KG1 (cell line): ENCODE measurements around the gene AQP12A.
"Not testable (repeated sequence)": the region's sequence is repeated elsewhere in the genome, so short reads cannot be mapped to it uniquely, and the experiment has no call there.

ENCODE experiments used
- DNase-seq: peaks from one replicate; lab custom pipeline; 2025; lab: John Stamatoyannopoulos, UW

The AQP12A gene

DNA sequence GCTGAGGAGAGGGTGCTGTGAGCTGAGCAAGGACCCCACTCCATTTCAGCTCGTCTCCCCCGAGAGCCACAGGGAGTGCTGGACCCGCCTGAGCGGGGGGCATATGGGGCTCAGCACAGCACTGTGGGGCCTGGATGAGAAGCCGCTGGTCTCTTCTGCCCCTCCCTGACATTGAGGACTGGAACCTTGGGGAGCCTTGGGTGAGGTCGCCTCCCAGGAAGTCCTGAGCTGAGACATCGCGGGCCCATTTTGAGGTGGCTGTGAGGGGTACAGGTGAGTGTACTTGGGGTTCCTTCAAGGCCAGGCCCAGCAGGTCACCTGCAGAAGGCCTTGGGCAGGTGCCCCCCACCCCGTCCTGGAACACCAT is 3.1 kb upstream of the AQP12A start:
- no peak for DNase-seq

DNA sequence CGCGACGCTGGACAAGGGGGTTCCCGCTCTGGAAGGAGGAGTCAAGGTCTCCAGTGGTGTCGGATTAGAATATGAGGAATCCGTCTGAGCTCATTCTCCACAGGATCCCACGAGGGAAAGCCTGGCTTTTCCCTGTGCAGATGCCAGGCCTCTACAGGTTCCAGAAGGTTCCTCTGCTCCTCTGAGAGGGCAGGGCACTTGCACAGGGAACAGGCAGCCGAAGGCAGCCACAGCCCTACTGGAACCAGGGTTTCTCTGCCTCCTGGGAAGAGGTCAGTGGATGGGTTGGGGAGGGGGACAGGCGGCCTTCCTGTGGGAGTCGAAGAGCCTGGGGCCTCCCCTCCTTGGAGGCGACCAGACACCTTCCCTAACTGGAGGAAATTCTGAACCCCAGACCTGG is 1.7 kb upstream of the AQP12A start:
- no peak for DNase-seq

DNA sequence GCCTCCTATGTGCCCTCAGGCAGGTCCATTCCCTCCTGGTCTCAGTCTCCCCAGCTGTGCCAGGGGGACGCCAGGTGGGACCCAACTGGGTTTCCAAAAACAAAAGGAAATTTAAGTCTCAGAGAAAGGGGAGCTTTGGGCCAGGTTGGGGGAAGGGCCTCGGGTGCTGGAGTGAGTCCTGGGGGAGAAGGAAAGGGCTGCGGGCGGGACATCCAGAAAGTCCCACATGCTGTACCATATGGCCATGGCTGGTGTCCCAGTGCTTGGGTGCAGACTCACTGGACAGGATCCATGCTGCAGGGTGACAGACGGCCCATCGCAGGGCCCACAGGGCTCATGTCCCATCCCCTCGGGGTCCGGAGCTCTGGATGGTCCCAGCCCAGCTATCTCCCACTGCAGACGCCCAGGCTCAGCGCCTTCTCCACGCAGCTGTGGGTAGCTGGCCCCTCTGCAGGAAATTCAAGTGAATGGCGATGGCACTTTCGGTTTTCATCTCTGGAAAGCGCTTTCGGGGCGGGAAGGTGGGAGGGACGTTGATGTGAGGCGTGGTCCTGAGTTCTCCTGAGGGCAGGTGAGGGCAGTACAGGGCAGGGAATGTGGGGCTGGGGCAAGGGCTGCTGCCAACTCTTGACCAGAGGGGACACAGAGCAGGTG is 1.1 kb upstream of the AQP12A start:
- not testable (repeated sequence) for DNase-seq

DNA sequence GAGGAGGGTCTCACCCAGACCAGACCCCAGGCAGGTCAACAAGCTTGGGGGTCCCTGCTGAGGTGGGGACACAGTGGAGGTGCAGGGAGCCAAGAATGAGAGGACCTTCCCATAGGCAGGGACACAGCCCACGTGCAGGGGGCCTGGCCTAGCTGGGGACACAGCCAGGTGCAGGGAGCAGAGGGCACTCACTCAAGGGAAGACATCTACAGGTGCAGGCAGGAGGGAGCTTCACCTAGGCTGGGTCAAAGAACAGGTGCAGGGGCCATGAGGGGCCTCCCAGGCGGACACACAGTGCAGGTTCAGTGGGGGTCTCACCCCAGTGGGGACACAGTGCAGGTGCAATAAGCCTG is 615 bp upstream of the AQP12A start:
- DNase-seq = not testable (repeated sequence)

DNA sequence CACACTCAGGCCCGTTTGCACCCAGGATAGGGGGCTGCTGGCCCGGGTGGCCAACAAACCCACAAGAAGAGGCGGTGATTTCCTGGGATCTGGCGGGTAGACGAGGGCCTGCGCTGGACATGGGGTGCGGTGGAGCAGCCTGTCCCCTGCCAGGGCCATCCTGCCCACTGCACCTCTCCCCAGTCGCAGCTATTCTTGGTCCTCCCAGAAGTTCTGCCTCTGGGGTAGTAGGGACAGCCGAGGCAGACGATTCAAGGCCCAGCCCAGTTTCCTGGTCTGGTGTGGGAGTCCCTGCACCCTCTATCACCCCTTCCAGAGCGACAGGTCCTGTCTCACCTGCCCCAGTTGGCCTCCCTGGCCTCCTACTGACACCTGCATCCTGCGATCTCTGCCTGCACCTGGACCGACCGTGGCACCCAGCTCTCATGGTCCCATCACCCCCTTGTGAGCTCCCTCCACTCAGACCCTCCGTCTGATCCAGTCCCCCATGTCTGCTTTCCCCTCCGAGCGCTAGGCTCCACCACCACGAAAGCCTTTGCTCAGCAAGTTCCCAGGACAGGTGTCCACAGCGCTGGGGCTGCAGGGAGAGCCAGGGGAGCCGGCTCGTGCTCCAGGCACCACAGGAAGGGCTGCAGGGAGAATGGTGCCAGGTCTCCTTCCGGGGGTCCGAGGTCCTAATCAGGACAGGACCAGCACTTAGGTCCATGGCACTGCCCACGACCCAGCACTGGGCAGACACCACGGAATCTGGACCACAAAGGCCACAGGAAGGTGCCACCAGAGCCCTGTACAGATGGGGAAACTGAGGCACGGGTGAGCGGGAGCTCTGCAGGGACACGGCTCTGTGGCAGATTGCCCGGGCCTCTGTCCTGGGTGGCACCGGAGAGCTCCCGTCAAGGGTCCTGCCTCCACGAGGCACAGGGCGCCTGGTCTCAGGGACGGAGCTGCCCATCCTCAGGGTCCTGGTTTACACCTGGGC is 1.2 kb downstream of the AQP12A start:
- not testable (repeated sequence) for DNase-seq

DNA sequence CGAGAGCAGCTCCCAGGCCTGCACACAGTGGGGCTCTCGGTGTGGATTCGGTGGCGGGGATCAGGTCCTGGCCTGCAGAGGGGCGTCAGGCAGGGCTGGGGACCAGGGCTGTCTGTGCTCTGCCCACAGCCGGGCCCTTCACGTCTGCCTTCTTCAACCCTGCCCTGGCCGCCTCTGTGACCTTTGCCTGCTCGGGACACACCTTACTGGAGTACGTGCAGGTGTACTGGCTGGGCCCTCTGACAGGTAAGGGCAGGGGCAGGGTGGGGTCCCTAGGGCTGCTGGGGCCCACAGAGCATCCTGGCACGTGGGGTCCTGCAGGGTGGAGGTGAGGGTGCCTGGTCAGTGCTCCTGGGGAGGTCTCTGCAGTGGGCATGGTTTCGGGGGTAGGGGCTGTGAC is 2.6 kb downstream of the AQP12A start:
- DNase-seq = not testable (repeated sequence)

DNA sequence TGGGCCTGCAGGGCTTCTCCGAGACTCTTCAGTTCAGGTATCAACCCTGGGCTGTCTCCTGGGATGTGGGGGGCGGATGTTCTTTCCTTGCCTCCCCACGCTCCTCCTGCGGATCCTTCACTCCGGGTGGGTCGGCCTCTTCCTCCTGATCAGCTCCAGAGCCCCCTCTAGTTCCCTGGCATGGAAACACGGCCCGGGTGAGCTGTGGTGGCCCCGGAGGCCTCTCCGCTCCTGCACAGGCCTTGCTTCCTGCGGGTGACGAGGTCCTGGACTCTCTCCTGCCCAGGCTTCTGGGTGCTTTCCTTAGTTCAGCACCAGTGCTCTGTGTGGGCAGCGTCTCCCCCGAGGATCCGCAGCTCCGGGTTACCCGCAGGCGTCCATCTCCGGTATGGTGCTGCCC is 3.9 kb downstream of the AQP12A start:
- not testable (repeated sequence) for DNase-seq

DNA sequence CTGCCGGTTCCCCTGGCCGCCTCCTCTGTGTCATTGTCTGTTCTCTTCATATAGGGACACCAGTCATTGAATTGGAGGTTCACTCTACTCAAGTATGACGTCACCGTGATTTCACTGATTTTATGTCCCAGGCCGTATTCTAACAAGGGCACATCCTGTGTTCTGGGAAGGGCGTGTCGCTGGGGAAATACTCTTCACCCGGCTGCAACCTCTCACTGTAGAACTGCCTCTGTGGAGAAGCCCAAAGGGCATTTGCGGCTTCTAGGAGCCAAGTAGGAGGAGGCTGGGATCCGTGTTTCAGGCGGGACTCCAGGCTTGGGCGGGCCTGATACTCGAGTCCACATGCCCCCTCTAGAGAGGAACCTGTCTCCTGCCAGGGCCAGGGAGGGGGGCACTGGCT is 4.8 kb downstream of the AQP12A start:
- DNase-seq = not testable (repeated sequence)

DNA sequence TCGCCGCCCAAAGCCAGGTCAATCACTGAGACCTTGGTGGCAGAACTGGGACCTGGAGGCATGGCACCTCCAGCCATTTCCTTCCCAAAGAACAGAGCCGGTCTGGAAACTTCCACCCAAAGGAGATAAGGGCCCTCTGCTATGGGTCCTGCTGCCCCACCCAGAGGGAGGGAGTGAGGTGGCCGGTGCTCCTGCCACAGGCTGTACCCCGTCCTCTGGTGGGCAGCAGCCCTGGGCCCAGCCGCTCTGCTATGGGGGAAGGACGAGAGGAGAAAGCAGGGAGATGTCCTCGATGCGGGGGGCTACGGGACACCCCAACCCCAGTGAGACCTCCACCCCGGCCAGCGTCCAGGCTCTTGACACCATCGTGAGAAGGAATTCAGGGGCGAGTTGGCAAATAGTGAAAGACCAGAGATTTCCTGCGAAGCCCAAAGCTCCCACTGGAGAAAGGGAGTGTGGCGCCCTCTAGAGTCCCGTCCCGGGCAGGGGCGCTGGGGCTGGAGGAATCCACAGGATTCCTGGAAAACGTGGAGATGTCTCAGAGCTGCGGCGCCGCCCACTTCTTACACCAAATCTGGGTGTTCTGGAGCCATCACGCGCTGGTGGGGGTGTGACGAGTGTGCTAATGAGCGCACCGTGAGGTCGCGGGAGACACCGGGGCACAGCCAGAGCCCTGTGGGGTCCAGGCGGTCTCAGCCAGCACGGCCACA is 7.3 kb downstream of the AQP12A start:
- DNase-seq = not testable (repeated sequence)

DNA sequence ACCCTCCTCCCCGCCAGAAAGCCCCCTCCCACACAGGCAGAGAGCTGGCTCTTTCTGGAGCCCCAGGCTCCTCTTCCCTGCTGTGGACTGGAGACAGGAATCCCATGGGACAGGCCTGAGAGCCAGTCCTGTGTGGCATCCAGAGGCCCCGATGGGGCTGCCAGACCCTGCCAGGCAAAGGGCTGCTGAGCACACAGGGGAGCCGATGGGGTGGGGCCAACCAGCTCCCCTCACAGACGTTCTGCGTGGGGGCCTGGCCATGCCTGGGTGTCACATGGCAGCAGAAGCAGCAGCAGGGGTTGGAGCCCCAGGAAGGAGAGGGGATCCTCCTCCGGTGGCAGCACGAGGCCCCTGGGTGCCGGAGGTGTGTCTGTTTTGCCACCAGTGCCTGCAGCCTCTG is 8.2 kb downstream of the AQP12A start:
- DNase-seq = not testable (repeated sequence)

DNA sequence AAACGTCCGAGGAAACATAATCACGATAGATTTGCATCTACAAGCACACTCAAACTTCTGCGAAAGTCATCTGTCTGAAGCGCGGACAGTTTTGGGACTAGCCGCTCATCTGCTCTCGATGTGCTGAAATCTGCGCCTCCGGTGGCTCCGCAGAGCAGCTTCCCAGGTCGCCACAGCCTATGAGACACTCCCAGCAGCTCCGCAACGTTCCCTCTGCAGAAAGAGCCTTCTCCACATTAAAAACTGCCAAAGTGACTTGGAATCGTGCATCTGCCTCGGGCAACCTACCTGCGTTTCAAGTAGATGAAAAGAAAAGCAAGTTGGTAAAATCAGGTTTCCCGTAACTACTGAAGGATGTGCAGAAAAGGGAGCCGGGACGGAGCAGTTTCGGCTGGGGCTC is 8.9 kb downstream of the AQP12A start:
- not testable (repeated sequence) for DNase-seq

DNA sequence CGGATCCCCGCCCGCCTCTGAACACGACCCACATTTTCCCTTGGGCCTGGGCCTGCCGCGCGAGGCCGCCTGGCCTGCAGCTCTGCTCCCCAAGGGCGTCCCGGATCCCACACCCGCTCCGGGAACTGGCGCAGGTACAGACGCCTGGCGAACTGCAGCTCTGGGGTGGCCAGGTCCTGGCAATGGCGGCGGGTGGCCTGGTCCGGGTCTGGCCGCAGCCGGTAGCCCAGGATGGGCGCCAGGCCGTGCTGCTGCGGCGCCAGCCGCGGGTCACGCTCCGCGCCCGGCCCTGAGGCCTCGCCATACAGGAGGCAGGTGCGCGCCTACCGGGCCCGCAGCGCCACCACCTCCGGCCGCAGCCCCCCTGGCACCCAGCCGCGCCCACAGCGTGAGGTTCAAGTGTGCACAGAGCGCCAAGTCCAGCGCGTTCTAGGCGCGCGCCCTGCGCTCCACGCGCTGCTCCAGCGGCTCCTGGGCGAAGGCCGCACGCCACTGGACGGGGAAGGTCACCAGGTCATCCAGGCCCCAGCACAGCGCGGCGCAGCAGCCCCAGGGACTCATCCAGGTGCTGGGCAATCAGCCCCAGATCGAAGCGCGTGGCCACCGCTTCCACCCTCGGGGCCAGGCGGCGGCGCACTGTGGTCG is 9.5 kb downstream of the AQP12A start:
- DNase-seq = no peak

DNA sequence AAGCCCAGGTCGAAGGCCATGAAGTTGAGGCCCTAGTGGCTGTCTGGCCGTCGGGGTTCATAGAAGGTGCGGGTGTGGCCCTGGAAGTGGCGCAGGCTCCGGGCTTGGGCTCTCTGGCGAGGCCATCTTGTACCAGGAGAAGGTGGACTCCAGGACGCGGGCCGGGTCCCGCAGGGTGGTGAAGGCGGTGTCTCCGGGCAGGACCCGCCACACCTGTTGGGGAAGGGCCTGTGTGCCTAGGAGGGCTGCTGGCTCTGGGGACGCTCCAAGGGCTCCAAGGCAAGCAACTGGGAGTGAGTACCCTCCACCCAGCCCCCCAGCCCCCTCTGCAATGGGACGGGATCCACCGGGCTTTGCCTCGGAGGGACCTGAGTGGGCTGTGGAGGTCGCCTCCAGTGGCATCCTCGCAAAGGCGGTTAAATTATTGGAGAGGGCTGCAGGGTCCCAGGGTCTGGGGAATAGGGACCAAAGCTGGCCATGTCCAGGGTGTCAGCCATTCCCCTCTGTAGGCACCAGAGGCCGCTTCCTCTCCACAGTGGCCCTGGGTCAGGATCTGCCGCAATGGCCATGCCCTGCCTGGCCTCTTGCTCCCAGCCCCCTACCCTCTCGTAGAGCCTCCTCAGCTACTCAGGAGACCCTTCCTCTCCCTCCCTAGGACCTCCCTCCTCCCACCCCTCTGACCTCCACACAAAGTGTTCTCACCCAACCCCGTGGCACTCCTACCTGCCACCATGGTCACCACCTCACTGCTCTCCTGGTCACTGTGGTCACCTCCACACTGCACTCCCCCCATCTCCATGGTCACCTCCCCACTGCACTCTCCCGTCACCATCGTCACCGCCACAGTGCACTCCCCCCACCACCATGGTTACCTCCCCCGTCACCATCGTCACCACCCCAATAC is 10.3 kb downstream of the AQP12A start:
- no peak for DNase-seq

DNA sequence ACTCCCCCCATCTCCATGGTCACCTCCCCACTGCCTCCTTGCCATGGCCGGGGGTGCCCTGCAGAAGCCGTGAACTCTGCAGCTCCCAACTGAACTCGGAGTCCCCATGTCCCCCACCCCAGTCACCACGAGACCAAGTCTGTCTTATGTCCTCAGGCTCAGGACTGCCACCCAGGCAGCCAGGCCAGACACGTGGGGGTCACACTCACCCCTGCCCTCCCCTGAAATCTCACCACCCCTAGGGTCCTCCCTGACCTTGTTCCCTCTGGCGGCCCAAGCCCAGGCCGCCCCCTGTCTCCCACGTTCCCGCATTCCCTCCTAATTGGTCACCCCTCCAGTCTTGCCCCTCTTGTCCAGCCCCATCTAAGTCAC is 11.0 kb downstream of the AQP12A start:
- DNase-seq = no peak

DNA sequence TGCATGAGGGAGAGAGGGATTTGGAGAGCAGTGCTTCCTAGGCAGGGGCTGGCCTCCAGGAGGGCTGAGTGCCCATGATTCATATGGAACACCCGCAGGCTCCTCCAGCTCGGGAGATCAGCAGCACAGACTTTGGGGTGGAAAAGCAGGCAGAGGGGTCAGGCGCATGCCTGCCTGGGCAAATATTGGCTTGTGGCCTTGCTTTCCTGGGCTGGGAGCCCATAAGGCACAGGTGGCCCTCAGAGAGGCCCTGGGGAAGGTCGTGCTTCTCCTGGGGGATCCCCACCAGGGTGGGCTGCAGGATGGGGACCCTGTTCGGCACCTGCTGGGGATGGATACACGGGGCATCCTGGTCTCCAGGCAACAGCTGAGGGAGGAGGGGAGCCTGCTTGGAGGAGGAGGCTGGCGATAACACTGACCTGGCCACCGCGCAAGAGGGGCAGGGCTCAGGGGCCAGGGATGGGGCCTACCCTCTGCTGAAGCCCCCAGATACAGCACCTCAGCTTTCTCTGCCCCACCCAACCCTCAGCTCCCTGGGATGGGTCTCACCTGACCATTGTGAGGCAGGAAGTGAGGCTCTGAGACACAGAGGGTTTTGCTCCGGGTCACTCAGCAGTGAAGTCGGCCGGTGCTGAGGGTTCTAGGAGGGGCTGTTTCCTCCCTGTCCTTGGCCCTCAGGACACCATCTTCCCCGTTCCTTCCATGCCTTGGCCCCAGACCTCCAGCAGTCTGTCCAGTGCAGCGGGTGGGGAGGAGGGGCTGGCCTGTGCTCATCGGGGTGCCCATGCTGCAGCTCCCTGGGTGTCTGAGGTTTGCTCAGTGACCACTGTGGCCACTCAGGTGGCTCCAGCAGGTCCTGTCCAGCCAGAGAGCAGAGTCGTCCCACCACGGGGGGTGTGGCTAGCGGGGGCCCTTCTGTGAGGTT is 12.0 kb downstream of the AQP12A start:
- no peak for DNase-seq

DNA sequence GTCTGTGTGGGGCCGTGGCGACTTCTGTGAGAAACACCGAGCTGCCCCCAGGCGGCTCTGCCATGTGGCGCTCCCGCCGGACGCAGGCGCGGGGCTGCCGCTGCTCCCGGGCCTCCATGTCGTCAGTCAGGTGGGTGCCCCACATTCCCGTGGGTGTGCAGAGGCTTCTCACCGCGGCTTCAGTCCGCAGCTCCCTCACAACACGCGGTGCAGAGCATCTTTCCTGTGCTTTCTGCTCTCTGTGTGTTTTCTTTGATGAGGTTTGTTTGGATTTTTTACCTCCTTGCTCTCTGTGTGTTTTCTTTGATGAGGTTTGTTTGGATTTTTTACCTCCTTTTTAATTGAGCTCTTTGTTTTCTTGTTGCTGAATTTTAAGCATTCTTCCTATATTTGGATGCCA is 13.0 kb downstream of the AQP12A start:
- no peak for DNase-seq

DNA sequence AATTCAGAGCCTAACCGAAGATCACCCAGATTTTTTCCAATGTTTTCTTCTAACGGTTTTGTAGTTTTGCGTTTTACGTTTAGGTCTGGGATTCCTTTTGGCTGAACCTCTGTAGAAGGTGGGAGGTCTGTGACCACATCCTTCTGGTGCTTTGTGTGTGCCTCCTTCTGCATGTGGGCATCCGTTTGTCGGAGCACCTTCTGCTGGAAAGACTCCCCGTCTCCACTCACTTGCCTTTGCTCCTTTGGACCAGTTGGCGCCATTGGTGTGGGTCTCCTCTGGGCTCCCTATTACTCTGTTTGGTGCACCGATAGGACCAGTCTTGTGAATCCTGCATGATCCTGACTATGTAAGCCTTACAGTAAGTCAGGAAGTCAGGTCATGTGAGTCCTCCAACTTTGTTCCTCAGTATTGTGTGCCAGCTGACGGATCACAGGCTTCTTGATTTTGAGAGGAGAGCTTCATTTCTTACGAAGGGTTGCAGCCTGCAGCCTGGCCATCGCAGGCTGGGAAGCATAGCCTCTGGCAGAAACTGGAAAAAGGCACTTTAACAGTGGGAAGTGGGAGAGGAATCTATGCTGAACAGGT is 13.6 kb downstream of the AQP12A start:
- DNase-seq = no peak

DNA sequence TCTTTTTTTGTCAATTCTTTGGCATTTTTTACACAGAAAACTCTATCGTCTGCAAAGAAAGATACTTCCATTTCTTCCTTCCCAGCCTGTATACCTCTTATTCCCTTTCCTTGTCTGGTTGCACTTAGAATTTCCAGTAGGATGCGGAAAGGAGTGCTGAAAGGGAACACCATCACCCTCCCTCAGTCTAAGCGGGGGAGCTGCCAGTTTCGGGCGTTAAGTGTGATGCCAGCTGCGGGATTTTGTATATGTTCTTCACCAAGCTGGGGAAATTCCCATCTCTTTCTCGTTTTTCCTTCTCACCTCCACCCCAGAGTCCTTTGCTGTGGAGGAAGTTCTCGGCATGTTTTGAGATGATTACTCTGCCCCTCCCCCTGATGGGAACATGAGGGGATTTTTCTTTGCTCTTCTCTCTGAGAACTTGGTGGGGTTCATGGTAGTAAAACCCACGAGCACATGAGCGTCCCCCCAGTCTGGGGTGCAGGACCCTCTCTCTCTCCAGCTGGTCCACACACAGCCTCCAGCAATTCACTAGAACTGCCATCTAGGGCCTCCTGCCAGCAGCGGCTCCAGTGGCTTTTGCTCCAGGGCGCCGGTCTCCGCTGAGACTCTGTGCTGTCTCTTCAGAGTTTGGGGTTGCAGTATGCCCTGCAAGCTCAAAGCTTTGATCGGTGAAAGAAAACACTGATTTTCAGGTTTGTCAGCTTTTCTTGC is 15.5 kb downstream of the AQP12A start:
- DNase-seq = no peak

DNA sequence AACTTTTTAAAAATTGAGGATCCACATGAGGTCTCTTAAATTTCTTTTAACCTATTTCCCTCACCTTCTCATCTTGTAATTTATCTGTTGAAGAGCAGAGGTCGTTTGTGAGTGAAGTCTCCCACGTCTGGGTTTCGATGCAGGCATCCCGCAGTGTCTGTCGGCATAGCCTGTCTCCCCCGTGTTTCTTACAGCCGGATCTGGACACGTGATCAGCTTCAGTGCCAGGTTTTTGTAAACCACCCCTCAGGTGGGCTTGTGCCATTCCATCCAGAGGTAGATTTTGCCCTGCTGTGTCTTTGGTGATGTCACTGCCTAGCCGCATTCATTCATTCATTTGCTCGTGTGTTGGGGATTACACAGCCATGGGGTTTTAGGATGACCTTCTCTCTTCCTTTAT is 16.2 kb downstream of the AQP12A start:
- no peak for DNase-seq
